ENCODE results near the gene HSPB9.

The HSPB9 gene

GRCh38 chr17:42081516-42082129 lies 41.0 kb upstream of the HSPB9 start:
- no peak for TF ChIP-seq CTCF (IDR thresholded peaks at IDR 0.05; ENCODE audit: control insufficient read depth, extremely low read depth, insufficient read depth)
- no peak overlapping the region for H3K4me3 ChIP-seq (ENCODE audit: low read depth, low read length)
- no peak for DNase-seq (ENCODE audit: low read depth)

- no peak for DNase-seq (ENCODE audit: low read depth)
- no peak for TF ChIP-seq CTCF (IDR thresholded peaks at IDR 0.05; ENCODE audit: control insufficient read depth, extremely low read depth, insufficient read depth)
- no peak overlapping the region for H3K4me3 ChIP-seq (ENCODE audit: low read depth, low read length)
These were observed 35.4 kb upstream of the HSPB9 start for GRCh38 chr17:42087042-42087701.

- no peak overlapping the region for H3K4me3 ChIP-seq (ENCODE audit: low read depth, low read length)
- TF ChIP-seq CTCF (IDR thresholded peaks at IDR 0.05; ENCODE audit: control insufficient read depth, extremely low read depth, insufficient read depth) = no peak
- DNase-seq (ENCODE audit: low read depth) = no peak
These were observed 34.6 kb upstream of the HSPB9 start for GRCh38 chr17:42087736-42088705.

GRCh38 chr17:42088736-42089135 lies 33.9 kb upstream of the HSPB9 start:
- no peak for TF ChIP-seq CTCF (IDR thresholded peaks at IDR 0.05; ENCODE audit: control insufficient read depth, extremely low read depth, insufficient read depth)
- no peak overlapping the region for H3K4me3 ChIP-seq (ENCODE audit: low read depth, low read length)

GRCh38 chr17:42090964-42091790 lies 31.4 kb upstream of the HSPB9 start:
- no peak for TF ChIP-seq CTCF (IDR thresholded peaks at IDR 0.05; ENCODE audit: control insufficient read depth, extremely low read depth, insufficient read depth)
- no peak overlapping the region for H3K4me3 ChIP-seq (ENCODE audit: low read depth, low read length)
- no peak for DNase-seq (ENCODE audit: low read depth)

More at GRCh38 chr17:42088736-42089135, 33.9 kb upstream of the HSPB9 start:
- DNase-seq (ENCODE audit: low read depth) = no peak

GRCh38 chr17:42092939-42093338 lies 29.7 kb upstream of the HSPB9 start:
- no peak overlapping the region for H3K4me3 ChIP-seq (ENCODE audit: low read depth, low read length)
- no peak for TF ChIP-seq CTCF (IDR thresholded peaks at IDR 0.05; ENCODE audit: control insufficient read depth, extremely low read depth, insufficient read depth)
- DNase-seq (ENCODE audit: low read depth) = no peak

All from LNCaP clone FGC (cell line).